GM23248 (cell line): Measurements from ENCODE around the gene ATP10A. TPM values are rescaled to one million over a fixed set of nuclear protein-coding genes. Genes with fewer than 3 reads are reported as not detected.

Experiments
- DNase-seq: peaks from one replicate; pipeline ENCODE4 v3.0.0-alpha.2; 2015
- H2AFZ ChIP-seq: fragments of 200-600 bp; sonication (generic); 2 replicates; pipeline ENCODE4 v1.6.1; 2016; ENCODE audit warnings: antibody characterized with exemption
- H3F3A ChIP-seq: fragments of 200-600 bp; sonication (generic); 2 replicates; pipeline ENCODE4 v1.6.1; 2016; ENCODE audit warnings: mild to moderate bottlenecking, antibody characterized with exemption, mixed run types; ENCODE audit not compliant: insufficient read depth
- H3K27ac ChIP-seq: fragments of 200-600 bp; sonication (generic); 2 replicates; pipeline ENCODE4 v1.5.1; 2016; ENCODE audit warnings: mild to moderate bottlenecking
- H3K27me3 ChIP-seq: fragments of 200-600 bp; sonication (generic); replicated peaks from 2 replicates; pipeline ENCODE4 v1.6.1; 2016; ENCODE audit warnings: mild to moderate bottlenecking; ENCODE audit not compliant: insufficient read depth
- H3K36me3 ChIP-seq: fragments of 200-600 bp; sonication (generic); 2 replicates; pipeline ENCODE4 v1.6.1; 2016; ENCODE audit warnings: low read depth, mild to moderate bottlenecking
- H3K4me1 ChIP-seq: fragments of 200-600 bp; sonication (generic); 2 replicates; pipeline ENCODE4 v1.6.1; 2016; ENCODE audit warnings: mild to moderate bottlenecking; ENCODE audit not compliant: insufficient read depth
- H3K4me2 ChIP-seq: fragments of 200-600 bp; sonication (generic); one replicate; pipeline ENCODE4 v1.6.1; 2016; ENCODE audit warnings: mild to moderate bottlenecking; ENCODE audit not compliant: unreplicated experiment
- H3K4me3 ChIP-seq: fragments of 200-600 bp; sonication (generic); 2 replicates; pipeline ENCODE4 v1.5.1; 2016; ENCODE audit warnings: mild to moderate bottlenecking
- H3K79me2 ChIP-seq: fragments of 200-600 bp; sonication (generic); 2 replicates; pipeline ENCODE4 v1.6.1; 2016; ENCODE audit warnings: mild to moderate bottlenecking; ENCODE audit not compliant: insufficient read depth
- H3K9ac ChIP-seq: fragments of 200-600 bp; sonication (generic); 2 replicates; pipeline ENCODE4 v1.6.1; 2016; ENCODE audit warnings: mild to moderate bottlenecking
- H3K9me2 ChIP-seq: fragments of 200-600 bp; sonication (generic); 2 replicates; pipeline ENCODE4 v1.6.1; 2016; ENCODE audit warnings: mixed run types, mild to moderate bottlenecking, moderate library complexity; ENCODE audit not compliant: insufficient read depth
- H3K9me3 ChIP-seq: fragments of 200-600 bp; sonication (generic); one replicate; pipeline ENCODE4 v1.6.1; 2017; ENCODE audit warnings: low read depth
- H4K20me1 ChIP-seq: fragments of 200-600 bp; sonication (generic); 2 replicates; pipeline ENCODE4 v1.6.0; 2016; ENCODE audit not compliant: insufficient read depth
- EZH2 ChIP-seq: fragments of 200-600 bp; sonication (generic); IDR thresholded peaks from 2 replicates; pipeline ENCODE4 v1.6.1; 2018; ENCODE audit warnings: antibody characterized with exemption, mild to moderate bottlenecking; ENCODE audit not compliant: insufficient read depth, poor library complexity, severe bottlenecking
- EZH2phosphoT487 ChIP-seq: fragments of 200-600 bp; sonication (generic); IDR thresholded peaks from 2 replicates; pipeline ENCODE4 v1.6.1; 2018; ENCODE audit warnings: antibody characterized with exemption, moderate library complexity, mild to moderate bottlenecking, low read depth; ENCODE audit not compliant: insufficient read depth
- WGBS, 2 experiments: methylation state at CpG; one replicate each; pipeline ENCODE4 v1.1.6; 2015 to 2017; ENCODE audit warnings: low lambda C conversion rate in 2 of 2, low coverage in 1 of 2; ENCODE audit errors: missing lambda C conversion rate in 2 of 2; 5-methylcytosine and 5-hydroxymethylcytosine counted together
- in situ Hi-C: fragments of 300-500 bp; cut with MboI; formaldehyde crosslinking; loops from 2 replicates; pipeline ENCODE4 v1.15.0; 2020
- polyA plus RNA-seq: library from polyadenylated mRNA; unstranded; fragments of >200 nt; fragmentation: Nextera tagmentation; extraction: Ambion mirVana; gene quantifications from 2 replicates; pipeline ENCODE4 v1.2.1, GENCODE V29; 2016
- total RNA-seq: library from RNA; depleted of rRNA; stranded (reverse); fragments of >200 nt; shearing (Covaris generic); gene quantifications from 2 replicates; pipeline ENCODE4 v1.2.3, GENCODE V29; 2014

Gene ATP10A
- total and polyA plus RNA-seq, 2 experiments from 2014 or later, result 20.4 to 64.1 TPM

- Histone ChIP-seq H3K9me2 (no peaks in the 10 kb centered on the region), H3K9ac (no peak overlapping the region), H3K4me1 (peaks cover 8% of the 10 kb centered on the region), H3K4me3 (no peak overlapping the region), H3F3A (peaks cover 5% of the 10 kb centered on the region; the same call in 1 of the 2 replicates), H3K27me3 (no peaks in the 10 kb centered on the region), H3K9me3 (no peaks in the 10 kb centered on the region), H3K4me2 (no peak overlapping the region), H3K27ac (no peak overlapping the region), H3K36me3 (peaks cover 34% of the 10 kb centered on the region), H3K79me2 (no peaks in the 10 kb centered on the region), H4K20me1 (no peaks in the 10 kb centered on the region), H2AFZ (no peak overlapping the region)
- no peak for DNase-seq
- TF ChIP-seq EZH2 (no peak), EZH2phosphoT487 (no peak)
- in situ Hi-C loops, result no loop called here
- 94% methylated on average over 9 of the region's 9 CpGs for WGBS, 2 experiments
Observed at GRCh38 chr15:25712192-25712960, 150.8 kb downstream of the ATP10A start.

GRCh38 chr15:25711691-25712090 is 151.4 kb downstream of the ATP10A start:
- Histone ChIP-seq H3K4me1 (peaks cover under 1% of the 10 kb centered on the region; the same call in 1 of the 2 replicates), H3K27ac (no peak overlapping the region)
- no peak for DNase-seq

DNA sequence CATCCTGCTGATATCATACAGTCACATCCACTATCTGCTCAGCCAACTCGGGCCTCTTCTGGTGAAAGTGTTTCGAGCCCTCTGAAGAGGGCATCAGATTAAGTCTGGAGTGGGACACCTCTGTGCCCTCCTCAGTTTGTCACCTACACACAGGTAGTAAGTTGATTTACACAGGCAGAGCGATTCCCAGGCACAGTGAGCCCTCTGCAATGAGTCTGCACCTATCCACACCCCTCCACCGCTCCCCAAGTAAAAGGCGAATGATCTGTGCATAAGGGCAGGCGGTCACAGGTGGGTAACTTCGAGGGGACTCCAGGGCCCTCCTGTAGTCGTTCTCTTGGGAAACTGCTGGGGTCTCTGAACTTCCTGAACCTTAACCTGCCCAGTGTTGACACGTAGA is 152.0 kb downstream of the ATP10A start:
- Histone ChIP-seq H3K27ac (no peak overlapping the region), H3K9me3 (no peaks in the 10 kb centered on the region), H3K4me1 (no peaks in the 10 kb centered on the region), H3K4me2 (no peak overlapping the region), H4K20me1 (no peaks in the 10 kb centered on the region), H3K36me3 (peaks cover 34% of the 10 kb centered on the region), H2AFZ (no peak overlapping the region), H3K27me3 (no peaks in the 10 kb centered on the region), H3K4me3 (no peak overlapping the region), H3K79me2 (no peaks in the 10 kb centered on the region), H3F3A (no peaks in the 10 kb centered on the region), H3K9me2 (no peaks in the 10 kb centered on the region), H3K9ac (no peak overlapping the region)
- 84 to 85% methylated on average over 9 of the region's 9 CpGs for WGBS, 2 experiments
- TF ChIP-seq EZH2 (no peak), EZH2phosphoT487 (no peak)
- in situ Hi-C loops, result no loop called here
- no peak for DNase-seq

More at GRCh38 chr15:25711691-25712090, 151.4 kb downstream of the ATP10A start:
- TF ChIP-seq EZH2phosphoT487, result no peak
- TF ChIP-seq EZH2, result no peak
- Histone ChIP-seq H2AFZ (no peak overlapping the region), H3K4me2 (no peak overlapping the region), H3F3A (no peaks in the 10 kb centered on the region), H3K36me3 (peaks cover 34% of the 10 kb centered on the region), H3K79me2 (no peaks in the 10 kb centered on the region), H3K9ac (no peak overlapping the region), H4K20me1 (no peaks in the 10 kb centered on the region), H3K9me3 (no peaks in the 10 kb centered on the region), H3K9me2 (no peaks in the 10 kb centered on the region), H3K4me3 (no peak overlapping the region), H3K27me3 (no peaks in the 10 kb centered on the region)
- 73 to 80% methylated on average over 8 of the region's 8 CpGs for WGBS, 2 experiments
- in situ Hi-C loops, result no loop called here

GRCh38 chr15:25710184-25710583 is 152.9 kb downstream of the ATP10A start:
- peak; percentile 58 for DNase-seq
- in situ Hi-C loops, result no loop called here

More at GRCh38 chr15:25710184-25710583, 152.9 kb downstream of the ATP10A start:
- no peaks in the 10 kb centered on the region for H3K79me2 ChIP-seq
- no peak overlapping the region for H3K9ac ChIP-seq
- no peak overlapping the region for H3K4me2 ChIP-seq
- no peaks in the 10 kb centered on the region for H3K9me2 ChIP-seq
- H3K27me3 ChIP-seq, result no peaks in the 10 kb centered on the region
- H3K36me3 ChIP-seq, result peaks cover 34% of the 10 kb centered on the region
- H3K9me3 ChIP-seq, result no peaks in the 10 kb centered on the region
- no peaks in the 10 kb centered on the region for H3F3A ChIP-seq
- 49 to 53% methylated on average over 10 of the region's 10 CpGs for WGBS, 2 experiments
- no peaks in the 10 kb centered on the region for H4K20me1 ChIP-seq
- no peak overlapping the region for H2AFZ ChIP-seq
- TF ChIP-seq EZH2, result no peak
- TF ChIP-seq EZH2phosphoT487, result no peak
- H3K4me1 ChIP-seq, result no peaks in the 10 kb centered on the region
- no peak overlapping the region for H3K27ac ChIP-seq
- no peak overlapping the region for H3K4me3 ChIP-seq
